SK-N-SH (cell line): ENCODE results near the gene RFPL3. TPM values are rescaled to one million over a fixed set of nuclear protein-coding genes. Genes with fewer than 3 reads are reported as not detected.
A peak's percentile ranks its signal among the peaks of the same experiment; 100 is the strongest.

ENCODE experiments used
- CTCF ChIA-PET: fragments of 300-600, 350-600 bp; formaldehyde crosslinking; extraction: SDS; loops from one replicate; lab custom pipeline; 2021; lab: Yijun Ruan, JAX
- POLR2A ChIA-PET: fragments of 350-600 bp; sonication (Branson Sonifier 250); formaldehyde crosslinking; extraction: SDS; loops from one replicate; lab custom pipeline; 2020; ENCODE audit warnings: antibody characterized with exemption, inconsistent platforms; lab: Yijun Ruan, JAX
- DNase-seq: peaks from one replicate; pipeline ENCODE4 v3.0.0; 2012
- H2AFZ ChIP-seq: fragments of 200-600 bp; sonication (generic); 2 replicates; pipeline ENCODE4 v1.8.1; 2016; ENCODE audit warnings: antibody characterized with exemption, mild to moderate bottlenecking, low read depth
- H3F3A ChIP-seq: fragments of 200-600 bp; sonication (generic); replicated peaks from 2 replicates; pipeline ENCODE3; 2016; ENCODE audit warnings: antibody characterized with exemption, mild to moderate bottlenecking; ENCODE audit not compliant: insufficient read depth
- H3K27ac ChIP-seq, 2 experiments: fragments of 200-500 bp in 1 of 2; fragments of 200-600 bp in 1 of 2; sonication (Bioruptor generic) in 1 of 2; sonication (generic), shearing (Covaris generic) in 1 of 2; 2 replicates each; pipeline versions ENCODE4 v1.5.1 to v1.6.1; 2014 to 2016; ENCODE audit warnings: low read depth in 2 of 2, inconsistent platforms in 1 of 2, low read length in 1 of 2, mild to moderate bottlenecking in 1 of 2, mixed read lengths in 1 of 2
- H3K27me3 ChIP-seq: fragments of 200-600 bp; sonication (generic), shearing (Covaris generic); 2 replicates; pipeline ENCODE4 v1.6.1; 2016; ENCODE audit warnings: mixed run types; ENCODE audit not compliant: insufficient read depth
- H3K36me3 ChIP-seq, 2 experiments: fragments of 200-500 bp in 1 of 2; fragments of 200-600 bp in 1 of 2; sonication (Bioruptor generic) in 1 of 2; sonication (generic) in 1 of 2; replicated peaks in 1 of 2; 2 replicates each; pipeline versions ENCODE3 to v1.5.1; 2014 to 2016; ENCODE audit warnings: low read length in 1 of 2, mild to moderate bottlenecking in 1 of 2; ENCODE audit not compliant: insufficient read depth in 2 of 2, control insufficient read depth in 1 of 2
- H3K4me1 ChIP-seq, 2 experiments: fragments of 200-500 bp in 1 of 2; fragments of 200-600 bp in 1 of 2; sonication (Bioruptor generic) in 1 of 2; sonication (generic), shearing (Covaris generic) in 1 of 2; 2 replicates each; pipeline versions ENCODE4 v1.5.1 to v1.6.1; 2014 to 2016; ENCODE audit warnings: low read depth in 1 of 2, low read length in 1 of 2, mixed run types in 1 of 2; ENCODE audit not compliant: insufficient read depth in 2 of 2, control insufficient read depth in 1 of 2
- H3K4me2 ChIP-seq: fragments of 200-600 bp; sonication (generic), shearing (Covaris generic); 2 replicates; pipeline ENCODE4 v1.6.1; 2017; ENCODE audit warnings: mixed run types
- H3K4me3 ChIP-seq, 2 experiments: fragments of 200-500 bp in 1 of 2; fragments of 200-600 bp in 1 of 2; sonication (Bioruptor generic) in 1 of 2; sonication (generic), shearing (Covaris generic) in 1 of 2; 2 replicates each; pipeline versions ENCODE4 v1.5.1 to v1.8.1; 2014 to 2016; ENCODE audit warnings: low read depth in 2 of 2, inconsistent platforms in 1 of 2, low read length in 1 of 2, mild to moderate bottlenecking in 1 of 2, mixed read lengths in 1 of 2, moderate library complexity in 1 of 2
- H3K79me2 ChIP-seq: fragments of 200-600 bp; sonication (generic); 2 replicates; pipeline ENCODE4 v1.8.1; 2017; ENCODE audit warnings: mild to moderate bottlenecking; ENCODE audit not compliant: insufficient read depth
- H3K9ac ChIP-seq: fragments of 200-600 bp; sonication (generic); 2 replicates; pipeline ENCODE4 v1.6.1; 2017; ENCODE audit warnings: mixed run types
- H3K9me2 ChIP-seq: fragments of 200-600 bp; sonication (generic); 2 replicates; pipeline ENCODE4 v1.6.1; 2017; ENCODE audit warnings: mixed run types
- H3K9me3 ChIP-seq: fragments of 200-600 bp; sonication (generic); 2 replicates; pipeline ENCODE4 v1.6.1; 2017; ENCODE audit warnings: mixed run types, mild to moderate bottlenecking, moderate library complexity
- H4K20me1 ChIP-seq: fragments of 200-600 bp; sonication (generic); 2 replicates; pipeline ENCODE4 v1.6.1; 2017; ENCODE audit warnings: mild to moderate bottlenecking, mixed run types; ENCODE audit not compliant: insufficient read depth
- CHD2 ChIP-seq: fragments of 150-350 bp; IDR thresholded peaks from 2 replicates; pipeline ENCODE4 v1.6.1; 2018; ENCODE audit warnings: low read length; ENCODE audit not compliant: partially characterized antibody
- CTCF ChIP-seq: fragments of 200-600 bp; sonication (generic); IDR thresholded peaks from 2 replicates; pipeline ENCODE4 v1.6.1; 2017; ENCODE audit warnings: antibody characterized with exemption, mild to moderate bottlenecking, moderate library complexity
- FOSL2 ChIP-seq: IDR thresholded peaks from 2 replicates; pipeline ENCODE4 v1.4.0; 2012; ENCODE audit warnings: low read depth, mild to moderate bottlenecking, moderate library complexity, borderline replicate concordance
- FOXJ3 ChIP-seq: sonication (generic); formaldehyde crosslinking; IDR thresholded peaks from 2 replicates; pipeline ENCODE4 v1.5.1; 2020; ENCODE audit warnings: mild to moderate bottlenecking, missing genetic modification reagents
- GATA2 ChIP-seq: sonication (generic); formaldehyde crosslinking; IDR thresholded peaks from 2 replicates; pipeline ENCODE4 v1.5.0; 2020; ENCODE audit warnings: mild to moderate bottlenecking, missing genetic modification reagents
- JUND ChIP-seq: IDR thresholded peaks from 2 replicates; pipeline ENCODE4 v1.4.0; 2012
- MXI1 ChIP-seq: IDR thresholded peaks from 2 replicates; pipeline ENCODE4 v1.6.1; 2012; ENCODE audit warnings: mild to moderate bottlenecking, low read depth, low read length, improper control_type of control experiment
- NRF1 ChIP-seq: IDR thresholded peaks from 2 replicates; pipeline ENCODE4 v1.6.1; 2012; ENCODE audit warnings: low read depth, mild to moderate bottlenecking, low read length
- RCOR1 ChIP-seq: fragments of 150-350 bp; IDR thresholded peaks from 2 replicates; pipeline ENCODE4 v1.6.1; 2017; ENCODE audit warnings: antibody characterized with exemption, low read length
- RFX5 ChIP-seq: IDR thresholded peaks from 2 replicates; pipeline ENCODE4 v1.6.1; 2012; ENCODE audit warnings: mild to moderate bottlenecking, improper control_type of control experiment, low read length
- RXRA ChIP-seq: IDR thresholded peaks from 2 replicates; pipeline ENCODE4 v1.4.0; 2012; ENCODE audit warnings: low read depth, mild to moderate bottlenecking, borderline replicate concordance
- WGBS: methylation state at CpG from one replicate; pipeline ENCODE4 v1.1.6; 2017; ENCODE audit warnings: low lambda C conversion rate; 5-methylcytosine and 5-hydroxymethylcytosine counted together
- polyA plus RNA-seq, 3 experiments: library from polyadenylated mRNA; depleted of rRNA; stranded (reverse); fragments of >200 nt; gene quantifications; 2 replicates each; pipeline ENCODE4 v1.2.3, GENCODE V29; 2012
- small RNA-seq, 7 experiments: library from RNA; depleted of rRNA; stranded (forward); fragments of <200 nt; gene quantifications; one replicate each; pipeline ENCODE3, GENCODE V24; 2012
- TF ChIP-seq, protein P1 (sequence below): IDR thresholded peaks from 2 replicates; pipeline ENCODE4 v1.4.0; 2012; ENCODE audit warnings: low read depth, borderline replicate concordance

Gene RFPL3
- polyA plus RNA-seq, 1 of the 3 experiments (the other 2 are of a cell fraction), result not detected

DNA sequence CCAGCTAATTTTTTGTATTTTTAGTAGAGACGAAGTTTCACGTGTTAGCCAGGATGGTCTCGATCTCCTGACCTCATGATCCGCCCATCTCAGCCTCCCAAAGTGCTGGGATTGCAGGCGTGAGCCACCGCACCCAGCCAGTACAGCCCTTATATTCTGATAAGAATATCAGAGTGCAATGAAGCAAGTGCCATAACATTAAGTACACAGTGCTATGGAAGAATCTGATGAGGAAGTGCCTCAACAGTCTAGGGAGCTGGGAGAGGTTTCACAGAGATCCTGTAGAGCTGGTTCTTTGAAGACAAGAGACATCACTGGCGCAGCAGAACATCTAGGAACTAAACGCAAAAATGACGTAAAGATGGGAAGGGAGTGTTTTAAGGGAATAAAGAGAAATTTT lies 52.3 kb downstream of the RFPL3 start:
- Histone ChIP-seq H3K36me3 (peaks cover 29 to 44% of the 10 kb centered on the region in 2 experiments), H3K4me2 (no peak overlapping the region), H3K79me2 (peaks cover 55% of the 10 kb centered on the region), H3K9ac (no peak overlapping the region), H3F3A (no peaks in the 10 kb centered on the region), H3K27me3 (no peaks in the 10 kb centered on the region), H3K9me2 (no peaks in the 10 kb centered on the region), H3K9me3 (no peaks in the 10 kb centered on the region), H3K4me1 (peaks cover 0 to 10% of the 10 kb centered on the region in 2 experiments; a peak in 3 of 4 replicates), H3K27ac (no peak overlapping the region), H4K20me1 (no peaks in the 10 kb centered on the region; the same call in 1 of the 2 replicates), H3K4me3 (no peak overlapping the region), H2AFZ (no peak overlapping the region)
- 95% methylated on average over 9 of the region's 9 CpGs for WGBS
- ChIA-PET POLR2A (interaction anchor here (0.6 kb wide), 1 partner anchor 89 kb away, joined by 3 read pairs; no protein-coding TSS in a partner anchor), CTCF (interaction anchor here (1.1 kb wide), 1 partner anchor 64 kb away, joined by 3 read pairs; no protein-coding TSS in a partner anchor)
- TF ChIP-seq FOXJ3 (CRISPR knock-in tag) (no peak), FOSL2 (no peak), MXI1 (no peak)
- TF ChIP-seq, protein P1, sequence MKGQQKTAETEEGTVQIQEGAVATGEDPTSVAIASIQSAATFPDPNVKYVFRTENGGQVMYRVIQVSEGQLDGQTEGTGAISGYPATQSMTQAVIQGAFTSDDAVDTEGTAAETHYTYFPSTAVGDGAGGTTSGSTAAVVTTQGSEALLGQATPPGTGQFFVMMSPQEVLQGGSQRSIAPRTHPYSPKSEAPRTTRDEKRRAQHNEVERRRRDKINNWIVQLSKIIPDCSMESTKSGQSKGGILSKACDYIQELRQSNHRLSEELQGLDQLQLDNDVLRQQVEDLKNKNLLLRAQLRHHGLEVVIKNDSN, result no peak
- no peak for DNase-seq

DNA sequence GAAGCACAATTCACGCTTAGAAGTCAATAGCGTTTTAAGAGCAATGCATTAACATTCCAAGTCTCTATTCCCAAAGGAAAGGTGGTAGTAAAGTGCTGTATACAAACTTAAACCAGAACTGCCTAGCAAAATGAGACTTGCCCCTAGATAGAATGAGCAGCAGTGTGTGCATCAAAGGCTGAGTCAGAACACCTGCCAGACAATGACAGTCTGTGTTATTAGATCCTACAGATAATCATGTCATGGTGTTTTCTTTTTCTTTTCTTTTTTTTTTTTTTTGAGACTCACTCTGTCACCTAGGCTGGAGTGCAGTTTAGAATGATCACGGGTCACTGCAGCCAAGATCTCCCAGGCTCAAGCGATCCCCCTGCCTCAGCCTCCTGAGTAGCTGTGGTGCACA lies 52.8 kb downstream of the RFPL3 start:
- peak overlapping the region; percentile 90 to 98; a peak in 3 of 4 replicates for H3K4me3 ChIP-seq
- POLR2A ChIA-PET, result interaction anchor here (0.6 kb wide), 1 partner anchor 89 kb away, joined by 3 read pairs; no protein-coding TSS in a partner anchor
- WGBS, result 99% methylated on average over 4 of the region's 4 CpGs

More for the DNA sequence above, 52.8 kb downstream of the RFPL3 start:
- Histone ChIP-seq H3K9ac (peak overlapping the region; percentile 82), H3K9me3 (no peaks in the 10 kb centered on the region), H3K4me2 (peak overlapping the region; percentile 89), H3K27ac (no peak overlapping the region), H3K27me3 (no peaks in the 10 kb centered on the region)
- TF ChIP-seq CHD2 (no peak), RCOR1 (no peak), FOXJ3 (CRISPR knock-in tag) (no peak), CTCF (no peak), NRF1 (no peak), RFX5 (no peak), JUND (no peak), GATA2 (CRISPR knock-in tag) (no peak), RXRA (no peak)
- TF ChIP-seq, all 33 proteins: peak for 0
- Histone ChIP-seq H3K36me3 (peaks cover 24 to 39% of the 10 kb centered on the region in 2 experiments), H3K9me2 (no peaks in the 10 kb centered on the region), H2AFZ (no peak overlapping the region), H3F3A (no peaks in the 10 kb centered on the region), H4K20me1 (no peaks in the 10 kb centered on the region; the same call in 1 of the 2 replicates), H3K4me1 (peaks cover 0 to 10% of the 10 kb centered on the region in 2 experiments; a peak in 3 of 4 replicates), H3K79me2 (peaks cover 53% of the 10 kb centered on the region)
- CTCF ChIA-PET, result interaction anchor here (1.3 to 8.7 kb wide), 2 partner anchors 34 to 63 kb away, joined by 4 to 75 read pairs; partner anchors contain the start of gene FBXO7
- DNase-seq, result no peak

Small RNA genes within 50 kb of the gene (small RNA-seq; reads per million reads assigned to genes)
- gene AL021937.2 (0 reads per million in 7 experiments), gene IGLVIVOR22-2 (0 reads per million in 7 experiments), gene RF02171 (0 reads per million in 7 experiments), gene RF02172 (0 reads per million in 7 experiments)

Other genes with a start within 250 kb of the RFPL3 start
- gene C22orf42, start 198.6 kb upstream of the RFPL3 start, polyA plus RNA-seq (2012; rRNA removed), result not detected in 2 replicates
- gene RFPL2, start 152.8 kb upstream of the RFPL3 start, polyA plus RNA-seq (2012; rRNA removed), result 0.05 and 0.06 TPM in 2 replicates
- 0.15 and 0.18 TPM in 2 replicates for gene SLC5A4, start 102.5 kb upstream of the RFPL3 start, polyA plus RNA-seq (2012; rRNA removed)
- gene RTCB, start 54.4 kb downstream of the RFPL3 start, polyA plus RNA-seq (2012; rRNA removed), result 89.6 and 110 TPM in 2 replicates
- not detected in 2 replicates for gene BPIFC, start 106.6 kb downstream of the RFPL3 start, polyA plus RNA-seq (2012; rRNA removed)
- 77.3 and 89.1 TPM in 2 replicates for gene FBXO7, start 116.9 kb downstream of the RFPL3 start, polyA plus RNA-seq (2012; rRNA removed)